Hematopoietic multipotent progenitor cell treated with erythropoietin and hydrocortisone succinate and interleukin-3 and kit ligand, for 4 days (in vitro differentiated cells): ENCODE measurements around the gene FAM219A.
"Not testable (repeated sequence)": the region's sequence is repeated elsewhere in the genome, so short reads cannot be mapped to it uniquely, and the experiment has no call there.

Experiments used
- DNase-seq: peaks from one replicate; pipeline ENCODE4 v3.0.0-alpha.2; 2015

FAM219A gene

GRCh38 chr9:34482746-34483145 is 24.4 kb upstream of the FAM219A start:
- not testable (repeated sequence) for DNase-seq

- DNase-seq = not testable (repeated sequence)
Measured at GRCh38 chr9:34481620-34482019, 23.2 kb upstream of the FAM219A start.

GRCh38 chr9:34479431-34479866 is 21.1 kb upstream of the FAM219A start:
- no peak for DNase-seq

GRCh38 chr9:34477541-34477940 is 19.2 kb upstream of the FAM219A start:
- no peak for DNase-seq

- DNase-seq = no peak
Measured at GRCh38 chr9:34475097-34475496, 16.7 kb upstream of the FAM219A start.

- DNase-seq = no peak
Measured at GRCh38 chr9:34465468-34465867, 7.1 kb upstream of the FAM219A start.

DNA sequence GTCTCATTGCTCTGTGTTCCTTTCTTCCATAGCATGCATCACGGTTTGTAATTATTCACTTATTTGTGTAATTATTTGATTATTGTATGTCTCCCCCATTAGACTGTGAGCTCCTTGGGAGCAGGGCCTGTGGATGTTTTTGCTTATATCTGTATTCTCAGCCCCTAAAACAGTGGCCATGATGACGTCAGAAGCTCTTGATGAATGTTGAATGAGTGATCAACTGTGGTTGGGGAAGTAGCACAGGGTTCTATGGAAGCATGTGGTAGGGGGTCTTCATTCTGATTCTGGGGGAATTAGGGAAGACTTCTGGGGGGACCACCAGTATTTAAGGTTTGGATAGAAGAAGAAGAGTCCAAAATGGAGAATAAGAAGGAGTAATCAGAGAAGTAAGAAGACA is 6.2 kb upstream of the FAM219A start:
- no peak for DNase-seq

- no peak for DNase-seq
Measured at GRCh38 chr9:34463901-34464232, 5.5 kb upstream of the FAM219A start.

DNA sequence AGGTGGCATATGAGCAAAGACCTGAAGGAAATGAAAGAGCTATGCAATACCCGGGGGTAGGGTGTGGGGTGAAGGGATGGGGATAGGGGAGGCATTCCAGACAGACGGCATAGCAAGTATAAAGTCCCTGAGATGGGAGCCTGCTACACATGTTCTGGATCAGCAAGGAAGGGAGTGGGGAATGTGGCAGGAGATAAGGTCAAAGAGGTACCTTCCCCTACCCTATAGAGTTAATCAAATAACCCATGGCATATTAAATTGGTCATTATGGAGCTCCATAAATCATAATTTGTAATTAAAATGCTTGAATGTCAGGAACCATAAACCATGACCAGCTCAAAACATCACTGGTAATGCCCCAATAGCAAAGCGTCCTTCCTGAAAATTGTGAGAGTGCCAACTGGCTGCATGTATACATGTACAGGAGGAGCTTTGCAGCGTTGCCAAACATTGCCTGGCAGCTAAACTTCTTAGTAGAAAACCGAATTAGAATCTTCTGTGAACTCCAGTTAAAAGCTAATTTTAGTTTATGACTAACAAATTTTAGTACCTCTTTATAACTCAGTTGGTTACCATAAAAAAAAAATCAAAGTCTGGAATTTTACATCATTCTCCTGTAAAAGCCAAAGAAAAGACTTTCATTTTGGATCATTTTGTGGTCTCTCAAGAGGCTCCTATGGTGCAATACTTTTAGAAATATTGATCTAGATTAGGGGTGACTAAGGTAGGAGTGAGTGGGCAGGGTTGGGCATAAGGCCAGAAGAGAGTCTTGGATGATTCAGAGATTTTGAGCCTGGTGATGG is 4.9 kb upstream of the FAM219A start:
- DNase-seq = peak; percentile 73

GRCh38 chr9:34459941-34460340 is 1.6 kb upstream of the FAM219A start:
- no peak for DNase-seq

DNA sequence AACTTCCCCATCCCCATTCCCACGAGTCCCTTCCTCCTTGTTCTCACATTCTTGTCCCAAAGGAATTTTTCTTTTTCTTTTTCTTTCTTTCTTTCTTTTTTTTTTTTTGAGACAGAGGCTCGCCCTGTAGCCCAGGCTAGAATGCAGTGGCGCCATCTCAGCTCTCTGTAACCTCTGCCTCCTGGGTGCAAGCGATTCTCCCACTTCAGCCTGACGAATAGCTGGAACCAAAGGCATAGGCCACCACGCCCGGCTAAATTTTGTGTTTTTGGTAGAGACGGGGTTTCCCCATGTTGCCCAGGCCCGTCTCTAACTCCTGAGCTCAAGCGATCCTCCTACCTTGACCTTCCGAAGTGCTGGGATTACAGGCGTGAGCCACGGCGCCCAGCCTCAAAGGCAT is 986 bp upstream of the FAM219A start:
- DNase-seq = no peak

DNA sequence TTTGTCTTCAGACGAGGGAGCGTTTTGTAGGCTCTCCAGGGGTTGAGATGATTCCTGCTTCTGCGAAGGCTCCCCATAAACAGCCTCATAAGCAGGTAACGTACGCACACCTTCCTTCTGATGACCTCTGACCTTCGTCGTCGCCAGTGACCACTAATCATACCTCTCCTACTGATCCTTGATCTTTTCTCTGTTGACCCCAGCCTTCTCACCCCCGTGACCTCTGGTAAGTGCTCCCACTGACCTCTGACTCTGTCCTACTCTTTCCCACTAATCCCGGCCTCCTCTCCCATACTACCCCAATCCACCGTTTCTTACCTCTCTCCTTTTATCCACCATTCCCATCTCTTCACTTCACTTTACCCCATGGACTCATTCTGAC is 580 bp upstream of the FAM219A start:
- DNase-seq = no peak

- DNase-seq = peak; percentile 23
Measured at GRCh38 chr9:34457266-34458012, 931 bp downstream of the FAM219A start.

GRCh38 chr9:34456746-34457145 is 1.6 kb downstream of the FAM219A start:
- DNase-seq = no peak

DNA sequence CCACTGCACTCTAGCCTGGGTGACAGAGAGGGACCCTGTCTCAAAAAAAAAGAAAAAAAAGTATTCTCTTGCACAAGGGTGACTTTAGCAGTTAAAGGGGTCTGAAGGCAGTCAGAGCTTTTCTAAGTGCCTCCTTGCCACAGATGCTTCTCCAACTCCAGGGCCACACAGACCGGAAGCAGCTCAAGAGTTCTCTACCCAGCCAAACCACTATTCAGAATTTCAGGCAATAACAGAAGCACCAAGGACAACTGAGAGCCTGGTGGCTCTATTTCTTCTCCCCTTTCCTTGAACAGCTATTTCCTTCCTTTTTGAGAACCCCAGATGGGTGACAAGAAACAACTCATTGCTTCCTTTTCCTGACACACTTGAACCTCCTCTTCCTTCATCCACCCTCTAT is 2.2 kb downstream of the FAM219A start:
- DNase-seq = peak; percentile 61

DNA sequence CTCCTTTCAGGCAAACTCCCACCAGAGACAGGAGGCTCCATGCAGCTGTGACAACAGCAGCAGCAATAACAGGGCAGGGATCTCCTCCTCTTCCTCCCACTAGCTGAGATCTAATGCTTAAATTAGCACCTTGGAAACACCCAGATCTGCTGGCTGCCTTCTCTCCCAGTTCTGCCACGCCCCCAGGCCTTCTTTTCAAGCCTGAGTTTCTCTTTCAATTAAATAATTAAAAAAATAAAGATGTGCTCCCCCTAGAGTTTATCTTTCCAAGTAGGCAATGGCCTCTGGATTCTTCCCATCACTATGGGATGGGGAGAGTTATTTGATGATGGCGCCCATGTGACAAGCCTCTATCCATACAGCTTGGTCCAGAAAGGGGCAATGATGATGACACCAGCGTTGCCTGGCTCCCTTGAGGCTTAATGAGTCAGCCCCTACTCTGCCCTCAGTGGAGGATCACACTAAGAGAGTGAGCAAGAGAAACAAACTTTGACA is 3.8 kb downstream of the FAM219A start:
- DNase-seq = peak; percentile 49

DNA sequence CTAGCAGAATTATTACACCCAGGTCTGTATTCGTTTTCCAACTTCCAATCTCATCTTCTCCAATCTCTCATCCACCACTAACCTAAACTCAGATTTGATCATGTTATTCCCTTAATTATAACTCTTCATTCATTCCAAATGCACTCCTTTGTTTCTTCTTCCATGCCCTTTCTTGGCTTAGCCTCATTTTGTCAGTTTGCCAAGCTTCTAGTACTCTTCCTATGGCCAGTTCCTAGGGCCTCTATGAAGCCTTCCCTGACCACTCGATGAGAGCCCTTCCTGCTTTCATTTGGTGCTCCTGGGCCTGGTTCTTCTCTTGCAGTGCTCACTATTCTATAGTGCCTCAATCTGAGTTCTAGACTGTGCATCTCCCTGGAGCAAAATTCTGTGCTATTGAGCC is 5.8 kb downstream of the FAM219A start:
- DNase-seq = no peak

DNA sequence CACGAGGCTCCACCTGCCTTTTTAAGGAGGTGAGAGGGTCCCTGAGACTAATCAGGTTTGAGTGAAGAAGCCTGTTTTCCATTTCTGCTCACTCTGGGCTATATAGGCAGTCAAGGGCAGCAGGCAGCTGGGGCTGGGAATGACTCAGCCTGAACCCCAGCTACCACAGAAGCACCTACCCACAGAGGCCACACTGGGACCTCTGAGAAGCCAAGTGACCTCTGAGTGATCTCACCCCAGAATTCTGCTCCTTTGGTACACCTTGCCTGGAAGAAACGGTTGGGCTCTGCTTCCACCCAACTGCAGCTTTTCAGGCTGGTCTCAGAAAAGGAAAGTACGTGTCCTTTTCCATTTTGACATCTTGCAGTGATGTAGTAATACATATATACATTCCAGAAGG is 6.8 kb downstream of the FAM219A start:
- DNase-seq = no peak

DNA sequence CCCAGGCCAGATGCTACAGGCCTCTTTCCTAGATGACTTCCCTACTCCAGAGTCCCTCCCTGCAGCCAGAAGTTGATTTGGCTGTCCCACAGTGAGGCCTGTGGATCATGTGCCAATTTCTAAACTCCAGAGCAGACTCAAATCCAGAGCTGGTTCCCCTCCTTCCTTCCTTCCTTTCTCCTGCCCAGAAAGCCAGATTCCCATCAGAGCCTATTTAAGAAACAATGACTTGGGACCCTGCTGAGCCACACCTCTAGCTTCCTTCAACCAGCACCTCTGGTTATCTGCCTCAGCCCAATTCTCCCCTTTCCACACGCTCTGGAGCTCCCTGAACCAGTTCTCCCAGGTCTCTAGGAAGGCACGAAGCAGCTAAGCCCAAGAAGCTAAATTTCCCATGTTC is 7.2 kb downstream of the FAM219A start:
- no peak for DNase-seq

DNA sequence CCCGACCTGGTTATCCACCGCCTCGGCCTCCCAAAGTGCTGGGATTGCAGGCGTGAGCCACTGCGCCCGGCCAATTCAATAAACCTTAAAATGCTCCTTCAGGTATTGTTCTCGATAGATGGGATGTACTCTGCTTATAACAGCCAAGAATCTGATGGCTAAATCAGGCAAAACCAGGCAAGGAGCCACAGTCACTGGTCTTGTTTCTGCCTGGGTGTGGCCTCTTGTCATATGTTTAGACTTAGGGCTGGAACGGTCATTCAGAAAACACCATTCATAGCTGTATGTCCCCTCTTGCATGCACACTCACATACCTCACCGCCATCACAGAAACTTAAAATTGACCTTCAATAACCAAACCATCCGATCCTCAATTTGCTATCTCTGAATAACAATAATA is 7.7 kb downstream of the FAM219A start:
- DNase-seq = no peak

DNA sequence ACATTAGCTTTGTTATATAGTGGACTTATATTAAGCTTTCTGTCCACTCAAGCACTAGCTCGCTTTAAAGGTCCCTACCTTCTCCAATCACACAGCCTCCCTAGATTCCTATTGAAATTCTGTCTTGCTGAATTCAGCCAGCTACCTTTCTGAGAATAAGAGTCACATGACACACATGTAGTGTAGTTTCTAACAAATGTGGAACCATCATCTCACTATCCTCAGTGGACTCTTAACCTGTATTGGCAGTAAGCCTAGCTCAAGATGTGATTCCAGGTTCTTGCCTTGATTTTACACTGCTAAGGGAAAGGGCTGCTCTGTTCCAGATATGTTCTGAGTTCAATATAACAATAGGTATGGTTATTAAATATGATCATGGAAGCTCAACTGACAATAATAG is 11.4 kb downstream of the FAM219A start:
- DNase-seq = no peak

- no peak for DNase-seq
Measured at GRCh38 chr9:34446468-34446891, 11.9 kb downstream of the FAM219A start.

GRCh38 chr9:34443976-34444375 is 14.4 kb downstream of the FAM219A start:
- DNase-seq = no peak

DNA sequence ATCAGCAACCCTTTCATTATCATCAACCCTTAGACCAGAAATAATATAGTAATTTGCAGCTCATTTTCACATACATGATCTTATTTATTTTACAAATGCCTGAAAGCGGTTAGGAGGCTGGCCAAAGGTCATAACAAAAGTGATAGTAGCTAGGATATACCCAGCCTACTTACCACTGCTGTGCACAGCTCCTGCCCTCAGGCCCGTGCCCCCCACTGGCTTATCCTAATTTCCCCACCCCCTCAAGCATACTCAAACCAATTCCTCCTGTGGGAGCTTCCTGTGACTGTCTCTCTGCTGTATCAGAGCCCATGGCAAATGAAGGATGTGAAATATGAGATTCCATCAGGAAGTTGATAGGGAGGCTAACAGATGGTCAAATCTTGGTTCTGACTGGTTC is 14.8 kb downstream of the FAM219A start:
- DNase-seq = no peak
